DMS53 treated with DMSO at 0.1 percent for 48 hours (cell line): ENCODE measurements around the gene HYI.
"Not testable (repeated sequence)": the region's sequence is repeated elsewhere in the genome, so short reads cannot be mapped to it uniquely, and the experiment has no call there.

Source experiments
- DNase-seq: peaks from one replicate; lab custom pipeline; 2025; ENCODE audit not compliant: unreplicated experiment; lab: John Stamatoyannopoulos, UW

The HYI gene

GRCh38 chr1:43465505-43466067 is 11.9 kb upstream of the HYI start:
- DNase-seq = no peak

GRCh38 chr1:43464681-43465504 is 11.2 kb upstream of the HYI start:
- no peak for DNase-seq

GRCh38 chr1:43463479-43463878 is 9.7 kb upstream of the HYI start:
- no peak for DNase-seq

- no peak for DNase-seq
Measured at GRCh38 chr1:43460988-43461693, 7.4 kb upstream of the HYI start.

- not testable (repeated sequence) for DNase-seq
Measured at GRCh38 chr1:43458379-43458778, 4.6 kb upstream of the HYI start.

GRCh38 chr1:43455213-43455889 is 1.6 kb upstream of the HYI start:
- DNase-seq = no peak

- peak; percentile 94 for DNase-seq
Measured at GRCh38 chr1:43454270-43455011, 710 bp upstream of the HYI start.

GRCh38 chr1:43452789-43453441 is 816 bp downstream of the HYI start:
- peak; percentile 23 for DNase-seq

- DNase-seq = no peak
Measured at GRCh38 chr1:43451701-43452532, 1.8 kb downstream of the HYI start.

GRCh38 chr1:43451157-43451591 is 2.6 kb downstream of the HYI start:
- DNase-seq = no peak

GRCh38 chr1:43450251-43450941 is 3.3 kb downstream of the HYI start:
- DNase-seq = no peak

GRCh38 chr1:43449708-43450069 is 4.0 kb downstream of the HYI start:
- no peak for DNase-seq

GRCh38 chr1:43448955-43449707 is 4.6 kb downstream of the HYI start:
- DNase-seq = no peak

GRCh38 chr1:43447891-43448708 is 5.6 kb downstream of the HYI start:
- no peak for DNase-seq

- DNase-seq = no peak
Measured at GRCh38 chr1:43446881-43447835, 6.6 kb downstream of the HYI start.

- DNase-seq = no peak
Measured at GRCh38 chr1:43446388-43446740, 7.4 kb downstream of the HYI start.
